Progenitor cell of endocrine pancreas (in vitro differentiated cells): ENCODE data around the gene FAM169A. TPM values are rescaled to one million over a fixed set of nuclear protein-coding genes. Genes with fewer than 3 reads are reported as not detected.
A peak's percentile ranks its signal among the peaks of the same experiment; 100 is the strongest.
"Not testable (repeated sequence)": the region's sequence is repeated elsewhere in the genome, so short reads cannot be mapped to it uniquely, and the experiment has no call there.

ENCODE experiments used
- DNase-seq: peaks from one replicate; pipeline ENCODE4 v3.0.0; 2021; ENCODE audit warnings: low spot score; ENCODE audit not compliant: unreplicated experiment
- H3K27ac Mint-ChIP-seq: 2 replicates; pipeline ENCODE4 v1.8.0; 2021; ENCODE audit warnings: mild to moderate bottlenecking, moderate library complexity, mixed read lengths
- H3K27me3 Mint-ChIP-seq: 2 replicates; pipeline ENCODE4 v1.8.0; 2021; ENCODE audit warnings: mixed read lengths
- H3K36me3 Mint-ChIP-seq: 2 replicates; pipeline ENCODE4 v1.8.0; 2022; ENCODE audit warnings: mixed read lengths; ENCODE audit not compliant: insufficient read depth
- H3K4me1 Mint-ChIP-seq: 2 replicates; pipeline ENCODE4 v1.8.0; 2021; ENCODE audit warnings: low read depth, mixed read lengths
- H3K4me3 Mint-ChIP-seq: 2 replicates; pipeline ENCODE4 v1.8.0; 2021; ENCODE audit warnings: low read depth, mild to moderate bottlenecking, moderate library complexity, mixed read lengths
- H3K9me3 Mint-ChIP-seq: 2 replicates; pipeline ENCODE4 v1.8.0; 2021; ENCODE audit warnings: low read depth, mixed read lengths
- total RNA-seq: library from RNA; stranded (reverse); gene quantifications from 2 replicates; pipeline ENCODE4 v1.2.1, GENCODE V29; 2021
- TF ChIP-seq, protein P1 (sequence below): fragments of 200-600 bp; sonication (generic); IDR thresholded peaks from one replicate; pipeline ENCODE4 v1.5.0; 2021; ENCODE audit warnings: antibody characterized with exemption, mild to moderate bottlenecking; ENCODE audit not compliant: unreplicated experiment

The FAM169A gene
- total RNA-seq, 1 donor from 2014 or later, result 32.4 TPM

DNA sequence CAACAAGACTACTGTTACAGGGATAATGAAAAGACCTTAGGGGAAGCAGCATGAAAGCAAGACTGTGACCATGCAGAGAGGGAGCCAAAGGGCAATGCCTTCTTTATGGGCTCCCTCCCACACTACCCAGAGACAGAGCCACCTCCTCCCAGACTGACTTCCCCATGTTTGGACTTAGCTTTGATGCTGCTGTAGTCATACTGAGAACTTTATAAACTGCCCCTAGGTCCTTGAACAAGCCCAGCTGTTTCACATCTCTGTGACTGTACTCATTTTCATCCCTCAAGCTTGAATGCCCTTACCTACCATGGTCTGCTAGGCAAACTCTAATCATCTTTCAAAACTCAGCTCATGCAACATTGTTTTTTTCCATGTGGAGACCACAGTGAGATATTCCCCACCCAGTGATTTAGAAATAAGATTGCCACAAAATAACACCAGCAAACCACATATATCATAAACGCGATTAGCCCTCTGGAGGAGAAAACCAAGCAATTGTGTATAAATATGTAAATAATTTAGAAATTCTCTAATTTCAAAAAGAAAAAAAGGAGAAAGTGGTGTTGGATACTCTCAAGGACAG lies 23.4 kb upstream of the FAM169A start:
- H3K27ac Mint-ChIP-seq, result no peak overlapping the region
- H3K36me3 Mint-ChIP-seq, result no peaks in the 10 kb centered on the region
- H3K4me1 Mint-ChIP-seq, result no peaks in the 10 kb centered on the region
- no peaks in the 10 kb centered on the region for H3K27me3 Mint-ChIP-seq
- TF ChIP-seq, protein P1, sequence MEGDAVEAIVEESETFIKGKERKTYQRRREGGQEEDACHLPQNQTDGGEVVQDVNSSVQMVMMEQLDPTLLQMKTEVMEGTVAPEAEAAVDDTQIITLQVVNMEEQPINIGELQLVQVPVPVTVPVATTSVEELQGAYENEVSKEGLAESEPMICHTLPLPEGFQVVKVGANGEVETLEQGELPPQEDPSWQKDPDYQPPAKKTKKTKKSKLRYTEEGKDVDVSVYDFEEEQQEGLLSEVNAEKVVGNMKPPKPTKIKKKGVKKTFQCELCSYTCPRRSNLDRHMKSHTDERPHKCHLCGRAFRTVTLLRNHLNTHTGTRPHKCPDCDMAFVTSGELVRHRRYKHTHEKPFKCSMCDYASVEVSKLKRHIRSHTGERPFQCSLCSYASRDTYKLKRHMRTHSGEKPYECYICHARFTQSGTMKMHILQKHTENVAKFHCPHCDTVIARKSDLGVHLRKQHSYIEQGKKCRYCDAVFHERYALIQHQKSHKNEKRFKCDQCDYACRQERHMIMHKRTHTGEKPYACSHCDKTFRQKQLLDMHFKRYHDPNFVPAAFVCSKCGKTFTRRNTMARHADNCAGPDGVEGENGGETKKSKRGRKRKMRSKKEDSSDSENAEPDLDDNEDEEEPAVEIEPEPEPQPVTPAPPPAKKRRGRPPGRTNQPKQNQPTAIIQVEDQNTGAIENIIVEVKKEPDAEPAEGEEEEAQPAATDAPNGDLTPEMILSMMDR, result no peak
- peaks cover 4% of the 10 kb centered on the region for H3K9me3 Mint-ChIP-seq
- no peak overlapping the region for H3K4me3 Mint-ChIP-seq
- no peak for DNase-seq

DNA sequence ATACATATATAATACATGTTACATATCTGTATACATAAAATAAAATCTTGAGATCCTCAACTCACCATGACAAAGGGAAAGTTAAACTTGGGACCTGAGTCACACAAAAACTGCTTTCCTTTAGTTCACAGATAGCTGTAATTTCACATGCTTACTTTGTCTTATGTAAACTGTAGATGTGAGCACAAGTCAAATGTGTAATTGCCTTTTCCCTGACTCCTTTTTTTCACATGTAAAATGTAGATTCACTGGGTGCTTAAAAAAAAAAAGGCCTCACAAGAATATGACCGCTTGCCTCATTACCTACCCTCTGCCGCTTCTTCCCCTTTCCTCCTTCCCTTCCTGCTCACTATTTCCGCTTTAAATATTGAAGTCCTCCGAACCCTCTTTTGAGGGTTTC lies 21.9 kb upstream of the FAM169A start:
- Mint-ChIP-seq H3K36me3 (no peaks in the 10 kb centered on the region), H3K4me1 (no peaks in the 10 kb centered on the region), H3K4me3 (no peak overlapping the region), H3K27me3 (no peaks in the 10 kb centered on the region), H3K27ac (no peak overlapping the region), H3K9me3 (no peaks in the 10 kb centered on the region)
- DNase-seq, result no peak
- TF ChIP-seq, protein P1, result no peak

GRCh38 chr5:74885170-74885569 lies 19.0 kb upstream of the FAM169A start:
- TF ChIP-seq, protein P1, result no peak
- DNase-seq, result no peak
- H3K9me3 Mint-ChIP-seq, result no peaks in the 10 kb centered on the region
- H3K4me1 Mint-ChIP-seq, result peaks cover 1% of the 10 kb centered on the region
- no peak overlapping the region for H3K4me3 Mint-ChIP-seq
- no peaks in the 10 kb centered on the region for H3K36me3 Mint-ChIP-seq
- no peaks in the 10 kb centered on the region for H3K27me3 Mint-ChIP-seq
- no peak overlapping the region for H3K27ac Mint-ChIP-seq

DNA sequence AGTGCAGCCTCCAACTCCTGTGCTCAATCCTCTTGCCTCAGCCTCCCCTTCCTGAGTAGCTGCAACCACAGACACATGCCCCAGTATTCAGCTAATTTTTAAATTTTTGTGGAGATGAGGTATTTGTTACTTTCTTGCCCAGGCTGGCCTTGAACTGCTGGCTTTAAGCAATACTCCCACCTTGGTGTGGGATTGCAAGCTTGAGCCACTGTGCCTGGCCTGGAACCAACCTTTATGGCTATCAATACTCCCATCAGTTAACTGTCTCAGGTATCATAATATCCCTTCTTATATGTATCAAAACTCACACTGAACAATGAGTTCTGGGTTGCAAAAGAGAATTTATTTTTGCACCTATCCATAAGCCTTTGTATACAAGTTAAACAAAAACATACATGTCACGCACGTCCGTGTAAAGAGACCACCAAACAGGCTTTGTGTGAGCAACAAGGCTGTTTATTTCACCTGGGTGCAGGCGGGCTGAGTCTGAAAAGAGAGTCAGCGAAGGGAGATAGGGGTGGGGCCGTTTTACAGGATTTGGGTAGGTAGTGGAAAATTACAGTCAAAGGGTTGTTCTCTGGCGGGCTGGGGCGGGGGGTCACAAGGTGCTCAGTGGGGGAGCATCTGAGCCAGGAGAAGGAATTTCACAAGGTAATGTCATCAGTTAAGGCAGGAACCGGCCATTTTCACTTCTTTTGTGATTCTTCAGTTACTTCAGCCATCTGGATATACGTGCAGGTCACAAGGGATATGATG lies 16.4 kb upstream of the FAM169A start:
- not testable (repeated sequence) for H3K4me1 Mint-ChIP-seq, H3K36me3 Mint-ChIP-seq, H3K27me3 Mint-ChIP-seq, H3K9me3 Mint-ChIP-seq, DNase-seq, H3K4me3 Mint-ChIP-seq
- peak overlapping the region; percentile 30 for H3K27ac Mint-ChIP-seq

GRCh38 chr5:74877624-74878304 lies 11.6 kb upstream of the FAM169A start:
- H3K9me3 Mint-ChIP-seq, result peaks cover 13% of the 10 kb centered on the region
- DNase-seq, result no peak
- no peak overlapping the region for H3K4me3 Mint-ChIP-seq
- no peaks in the 10 kb centered on the region for H3K36me3 Mint-ChIP-seq
- H3K27ac Mint-ChIP-seq, result no peak overlapping the region
- TF ChIP-seq, protein P1, result no peak
- peaks cover under 1% of the 10 kb centered on the region for H3K4me1 Mint-ChIP-seq
- H3K27me3 Mint-ChIP-seq, result no peaks in the 10 kb centered on the region
